ENCODE results near the gene PADI4. TPM values are rescaled to one million over a fixed set of nuclear protein-coding genes. Genes with fewer than 3 reads are reported as not detected.

Gene PADI4
- total RNA-seq, 1 experiment from 2014 or later, result 0.26 TPM

- TF ChIP-seq FOXK1 (CRISPR knock-in tag; IDR thresholded peaks at IDR 0.05), result no peak
Observed at GRCh38 chr1:17350928-17351446, 43.0 kb downstream of the PADI4 start (continued).

- Mint-ChIP-seq H3K9me3 (no peaks in the 10 kb centered on the region), H3K4me3 (no peak overlapping the region), H3K27me3 (ENCODE audit: low read depth) (peaks cover 3% of the 10 kb centered on the region; the same call in 1 of the 2 replicates), H3K4me1 (peaks cover 10% of the 10 kb centered on the region), H3K36me3 (no peaks in the 10 kb centered on the region), H3K27ac (no peak overlapping the region)
- ChIA-PET CTCF (interaction anchor here (0.7 to 2.2 kb wide), 2 partner anchors 15 to 115 kb away, joined by 4 to 8 read pairs; no protein-coding TSS in a partner anchor), POLR2A (no interaction called here)
- DNase-seq (ENCODE audit: low spot score), result no peak
- TF ChIP-seq ZNF232 (CRISPR knock-in tag; IDR thresholded peaks at IDR 0.05), result no peak
- 0 out of 2 replicates have a peak, but pooled peaks have one; percentile 21 for TF ChIP-seq GTF2I (CRISPR knock-in tag; conservative IDR thresholded peaks at IDR 0.05)
- no peak for ATAC-seq
Observed at GRCh38 chr1:17351598-17352324, 43.8 kb downstream of the PADI4 start.

DNA sequence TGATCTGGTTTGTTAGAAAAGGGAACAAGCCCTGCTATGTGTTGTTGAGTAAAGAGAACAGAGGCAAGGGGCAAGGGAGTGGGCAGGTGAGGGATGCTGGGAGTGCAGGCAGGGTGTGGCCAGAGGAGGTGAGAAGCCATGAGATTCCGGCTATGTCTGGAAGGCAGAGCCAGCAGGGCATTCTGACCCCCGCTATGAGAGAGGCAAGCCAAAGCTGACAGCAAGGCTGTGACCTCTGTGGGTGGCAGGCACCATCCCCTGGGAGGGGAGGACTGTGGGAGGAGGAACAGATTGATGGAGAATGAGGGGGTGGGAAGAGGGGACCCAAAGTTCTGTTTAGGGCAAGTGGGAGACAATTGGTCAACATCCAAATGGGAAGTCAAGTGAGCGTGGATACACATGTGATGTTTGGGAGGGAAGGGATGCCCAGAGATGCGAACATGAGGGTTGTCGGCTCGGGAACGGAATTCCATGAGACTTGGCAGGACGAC, 44.5 kb downstream of the PADI4 start:
- Mint-ChIP-seq H3K4me1 (peaks cover 10% of the 10 kb centered on the region), H3K36me3 (no peaks in the 10 kb centered on the region), H3K27ac (no peak overlapping the region), H3K9me3 (no peaks in the 10 kb centered on the region), H3K27me3 (ENCODE audit: low read depth) (peaks cover 3% of the 10 kb centered on the region; the same call in 1 of the 2 replicates), H3K4me3 (no peak overlapping the region)
- CTCF ChIA-PET, result interaction anchor here (1.4 kb wide), 1 partner anchor 17 kb away, joined by 5 read pairs; no protein-coding TSS in a partner anchor
- TF ChIP-seq FOXP1 (CRISPR knock-in tag; IDR thresholded peaks at IDR 0.05; ENCODE audit: borderline replicate concordance) (no peak), RORB (CRISPR knock-in tag; IDR thresholded peaks at IDR 0.05) (no peak), ZBTB43 (CRISPR knock-in tag; IDR thresholded peaks at IDR 0.05) (no peak), NFE2L1 (CRISPR knock-in tag; IDR thresholded peaks at IDR 0.05) (no peak), ETV6 (CRISPR knock-in tag; IDR thresholded peaks at IDR 0.05) (no peak), SOX15 (CRISPR knock-in tag; IDR thresholded peaks at IDR 0.05) (no peak), JUN (CRISPR knock-in tag; IDR thresholded peaks at IDR 0.05) (no peak), ZBTB21 (CRISPR knock-in tag; IDR thresholded peaks at IDR 0.05; ENCODE audit: borderline replicate concordance) (no peak), OVOL2 (CRISPR knock-in tag; IDR thresholded peaks at IDR 0.05; ENCODE audit: borderline replicate concordance) (no peak), ZNF232 (CRISPR knock-in tag; IDR thresholded peaks at IDR 0.05) (no peak), TEAD4 (CRISPR knock-in tag; IDR thresholded peaks at IDR 0.05) (no peak), NR1H2 (CRISPR knock-in tag; IDR thresholded peaks at IDR 0.05) (no peak)
- TF ChIP-seq, protein P1, sequence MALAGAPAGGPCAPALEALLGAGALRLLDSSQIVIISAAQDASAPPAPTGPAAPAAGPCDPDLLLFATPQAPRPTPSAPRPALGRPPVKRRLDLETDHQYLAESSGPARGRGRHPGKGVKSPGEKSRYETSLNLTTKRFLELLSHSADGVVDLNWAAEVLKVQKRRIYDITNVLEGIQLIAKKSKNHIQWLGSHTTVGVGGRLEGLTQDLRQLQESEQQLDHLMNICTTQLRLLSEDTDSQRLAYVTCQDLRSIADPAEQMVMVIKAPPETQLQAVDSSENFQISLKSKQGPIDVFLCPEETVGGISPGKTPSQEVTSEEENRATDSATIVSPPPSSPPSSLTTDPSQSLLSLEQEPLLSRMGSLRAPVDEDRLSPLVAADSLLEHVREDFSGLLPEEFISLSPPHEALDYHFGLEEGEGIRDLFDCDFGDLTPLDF (CRISPR knock-in tag; IDR thresholded peaks at IDR 0.05), result no peak
- TF ChIP-seq, protein P2, sequence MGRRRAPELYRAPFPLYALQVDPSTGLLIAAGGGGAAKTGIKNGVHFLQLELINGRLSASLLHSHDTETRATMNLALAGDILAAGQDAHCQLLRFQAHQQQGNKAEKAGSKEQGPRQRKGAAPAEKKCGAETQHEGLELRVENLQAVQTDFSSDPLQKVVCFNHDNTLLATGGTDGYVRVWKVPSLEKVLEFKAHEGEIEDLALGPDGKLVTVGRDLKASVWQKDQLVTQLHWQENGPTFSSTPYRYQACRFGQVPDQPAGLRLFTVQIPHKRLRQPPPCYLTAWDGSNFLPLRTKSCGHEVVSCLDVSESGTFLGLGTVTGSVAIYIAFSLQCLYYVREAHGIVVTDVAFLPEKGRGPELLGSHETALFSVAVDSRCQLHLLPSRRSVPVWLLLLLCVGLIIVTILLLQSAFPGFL (CRISPR knock-in tag; IDR thresholded peaks at IDR 0.05; ENCODE audit: borderline replicate concordance), result no peak
- TF ChIP-seq, protein P3, sequence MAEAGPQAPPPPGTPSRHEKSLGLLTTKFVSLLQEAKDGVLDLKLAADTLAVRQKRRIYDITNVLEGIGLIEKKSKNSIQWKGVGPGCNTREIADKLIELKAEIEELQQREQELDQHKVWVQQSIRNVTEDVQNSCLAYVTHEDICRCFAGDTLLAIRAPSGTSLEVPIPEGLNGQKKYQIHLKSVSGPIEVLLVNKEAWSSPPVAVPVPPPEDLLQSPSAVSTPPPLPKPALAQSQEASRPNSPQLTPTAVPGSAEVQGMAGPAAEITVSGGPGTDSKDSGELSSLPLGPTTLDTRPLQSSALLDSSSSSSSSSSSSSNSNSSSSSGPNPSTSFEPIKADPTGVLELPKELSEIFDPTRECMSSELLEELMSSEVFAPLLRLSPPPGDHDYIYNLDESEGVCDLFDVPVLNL (CRISPR knock-in tag; IDR thresholded peaks at IDR 0.05; ENCODE audit: borderline replicate concordance, low read depth), result no peak
- no peak for ATAC-seq
- no peak for DNase-seq (ENCODE audit: low spot score)
- POLR2A ChIA-PET, result no interaction called here
